ENCODE measurements around the gene PRRC1. TPM values are rescaled to one million over a fixed set of nuclear protein-coding genes. Genes with fewer than 3 reads are reported as not detected.
A peak's percentile ranks its signal among the peaks of the same experiment; 100 is the strongest.

The PRRC1 gene
- total RNA-seq, 4 donors from 2014 or later = 31.5 to 72.2 (median 44.7) TPM

DNA sequence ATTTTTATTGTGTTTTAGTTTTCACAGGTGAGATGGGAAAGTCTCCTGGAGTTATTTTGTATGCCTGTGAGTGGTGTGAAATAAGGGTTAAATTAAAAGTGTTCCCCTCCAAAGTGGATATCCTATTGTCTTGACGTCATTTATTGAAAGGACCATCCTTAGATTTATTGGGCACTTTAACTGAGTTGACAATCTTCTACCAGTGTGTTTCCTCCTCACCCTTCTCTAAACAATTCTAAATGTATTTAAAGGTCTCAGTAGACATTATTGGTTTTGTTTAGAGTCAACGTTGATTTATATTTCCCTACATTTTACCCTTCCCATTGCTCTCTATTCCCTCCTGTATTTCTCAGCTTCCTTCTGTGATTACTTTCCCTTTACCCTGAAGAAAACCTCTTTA, 40.8 kb downstream of the PRRC1 start:
- no peaks in the 10 kb centered on the region for H3K27me3 ChIP-seq
- peaks cover 0 to 23% (median 0%) of the 10 kb centered on the region in 3 donors for H3K36me3 ChIP-seq
- no peaks in the 10 kb centered on the region for H3K4me1 ChIP-seq
- no peak for TF ChIP-seq POLR2A (IDR thresholded peaks at IDR 0.05)
- no peak for TF ChIP-seq EP300 (IDR thresholded peaks at IDR 0.05)
- TF ChIP-seq, protein P1, sequence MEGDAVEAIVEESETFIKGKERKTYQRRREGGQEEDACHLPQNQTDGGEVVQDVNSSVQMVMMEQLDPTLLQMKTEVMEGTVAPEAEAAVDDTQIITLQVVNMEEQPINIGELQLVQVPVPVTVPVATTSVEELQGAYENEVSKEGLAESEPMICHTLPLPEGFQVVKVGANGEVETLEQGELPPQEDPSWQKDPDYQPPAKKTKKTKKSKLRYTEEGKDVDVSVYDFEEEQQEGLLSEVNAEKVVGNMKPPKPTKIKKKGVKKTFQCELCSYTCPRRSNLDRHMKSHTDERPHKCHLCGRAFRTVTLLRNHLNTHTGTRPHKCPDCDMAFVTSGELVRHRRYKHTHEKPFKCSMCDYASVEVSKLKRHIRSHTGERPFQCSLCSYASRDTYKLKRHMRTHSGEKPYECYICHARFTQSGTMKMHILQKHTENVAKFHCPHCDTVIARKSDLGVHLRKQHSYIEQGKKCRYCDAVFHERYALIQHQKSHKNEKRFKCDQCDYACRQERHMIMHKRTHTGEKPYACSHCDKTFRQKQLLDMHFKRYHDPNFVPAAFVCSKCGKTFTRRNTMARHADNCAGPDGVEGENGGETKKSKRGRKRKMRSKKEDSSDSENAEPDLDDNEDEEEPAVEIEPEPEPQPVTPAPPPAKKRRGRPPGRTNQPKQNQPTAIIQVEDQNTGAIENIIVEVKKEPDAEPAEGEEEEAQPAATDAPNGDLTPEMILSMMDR (IDR thresholded peaks at IDR 0.05) = no peak
- DNase-seq (ENCODE audit: low spot score in 2 of 2) = no peak
- no peaks in the 10 kb centered on the region for H3K9me3 ChIP-seq
- WGBS, 2 donors = 54 to 62% methylated on average over 2 of the region's 2 CpGs
- H3K4me3 ChIP-seq = no peak overlapping the region
- no peak overlapping the region for H3K27ac ChIP-seq

DNA sequence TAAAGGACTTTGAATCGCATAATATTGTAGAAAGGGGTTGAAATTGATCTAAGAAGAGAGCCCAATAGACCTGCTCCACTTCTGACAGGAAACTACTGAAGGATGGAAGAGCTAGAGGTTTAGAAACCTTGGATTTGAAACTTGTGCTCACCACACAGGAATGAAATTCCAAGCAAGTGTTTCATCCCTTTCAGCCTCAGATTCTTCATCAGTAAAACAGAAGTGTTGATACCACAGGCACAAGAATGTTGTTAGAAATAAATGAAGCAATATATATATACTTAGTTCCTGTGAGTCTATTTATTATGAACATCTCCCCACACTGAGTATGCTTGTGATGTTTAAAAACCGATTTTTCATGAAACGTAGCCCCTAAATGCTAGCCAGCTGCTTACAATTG, 43.8 kb downstream of the PRRC1 start:
- Histone ChIP-seq H3K27ac (no peak overlapping the region), H3K36me3 (peaks cover 0 to 4% (median 0%) of the 10 kb centered on the region in 3 donors), H3K4me3 (no peak overlapping the region), H3K27me3 (no peaks in the 10 kb centered on the region), H3K9me3 (no peaks in the 10 kb centered on the region), H3K4me1 (no peaks in the 10 kb centered on the region)
- 88 to 89% methylated on average over 3 of the region's 3 CpGs for WGBS, 2 donors
- TF ChIP-seq EP300 (IDR thresholded peaks at IDR 0.05) (no peak), POLR2A (IDR thresholded peaks at IDR 0.05) (no peak)
- TF ChIP-seq, protein P1 (IDR thresholded peaks at IDR 0.05) = no peak
- no peak for DNase-seq (ENCODE audit: low spot score in 2 of 2)

DNA sequence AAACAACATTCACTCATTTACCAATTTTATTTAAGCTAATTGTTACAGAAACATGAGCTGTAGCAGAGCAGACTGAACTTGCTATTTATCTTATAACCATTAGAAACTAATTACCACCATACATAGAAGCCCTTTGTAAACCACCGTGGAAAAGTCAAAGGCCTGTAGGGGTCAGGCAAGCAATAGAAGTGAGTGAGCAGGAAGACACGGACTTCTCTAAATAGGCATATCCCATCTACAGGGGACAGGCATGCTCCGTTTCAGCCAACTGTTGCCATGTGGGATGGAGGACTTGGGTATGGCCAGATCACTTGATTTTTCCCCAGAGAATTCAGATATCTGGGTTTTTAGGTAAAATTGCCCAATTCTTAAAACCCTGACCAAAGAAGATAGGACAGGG, 44.8 kb downstream of the PRRC1 start:
- DNase-seq (ENCODE audit: low spot score in 2 of 2) = peak in 1 of 2 donors; percentile 34
- no peak for TF ChIP-seq POLR2A (IDR thresholded peaks at IDR 0.05)
- TF ChIP-seq, protein P1 (IDR thresholded peaks at IDR 0.05) = peak in 4 of 5 experiments; percentile 11 to 50 (median 32)
- Histone ChIP-seq H3K4me3 (no peak overlapping the region), H3K36me3 (peaks cover 0 to 4% (median 0%) of the 10 kb centered on the region in 3 donors), H3K9me3 (no peaks in the 10 kb centered on the region), H3K27me3 (no peaks in the 10 kb centered on the region), H3K27ac (no peak overlapping the region), H3K4me1 (no peaks in the 10 kb centered on the region)
- WGBS, 2 donors = 6 to 8% methylated on average over 3 of the region's 3 CpGs

DNA sequence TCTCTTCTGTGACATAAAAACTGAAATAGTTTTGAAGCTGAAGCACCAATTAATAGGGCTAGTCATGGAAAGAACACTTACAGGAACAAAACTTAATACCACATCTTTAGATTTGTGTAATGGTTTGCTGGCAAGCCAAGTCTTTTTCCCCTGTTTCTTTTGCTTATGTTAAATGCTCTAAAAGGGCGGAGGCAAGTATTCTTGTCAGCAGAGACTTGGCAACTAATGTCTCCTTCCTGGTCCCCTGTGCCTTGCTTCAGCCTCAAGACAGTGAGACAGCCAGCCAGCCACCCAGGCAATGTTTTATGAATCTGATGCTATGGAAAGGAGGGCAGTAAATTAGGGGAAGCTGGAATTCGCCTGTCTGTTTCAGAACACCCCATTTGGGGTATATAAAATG, 45.7 kb downstream of the PRRC1 start:
- DNase-seq (ENCODE audit: low spot score in 2 of 2) = no peak
- TF ChIP-seq EP300 (IDR thresholded peaks at IDR 0.05) (no peak), POLR2A (IDR thresholded peaks at IDR 0.05) (no peak)
- TF ChIP-seq, protein P1 (IDR thresholded peaks at IDR 0.05) = no peak
- no peaks in the 10 kb centered on the region for H3K9me3 ChIP-seq
- H3K36me3 ChIP-seq = peaks cover 0 to 4% (median 0%) of the 10 kb centered on the region in 3 donors
- no peak overlapping the region for H3K27ac ChIP-seq
- 72 to 84% methylated on average over 2 of the region's 2 CpGs for WGBS, 2 donors
- no peak overlapping the region for H3K4me3 ChIP-seq
- no peaks in the 10 kb centered on the region for H3K27me3 ChIP-seq
- no peaks in the 10 kb centered on the region for H3K4me1 ChIP-seq

DNA sequence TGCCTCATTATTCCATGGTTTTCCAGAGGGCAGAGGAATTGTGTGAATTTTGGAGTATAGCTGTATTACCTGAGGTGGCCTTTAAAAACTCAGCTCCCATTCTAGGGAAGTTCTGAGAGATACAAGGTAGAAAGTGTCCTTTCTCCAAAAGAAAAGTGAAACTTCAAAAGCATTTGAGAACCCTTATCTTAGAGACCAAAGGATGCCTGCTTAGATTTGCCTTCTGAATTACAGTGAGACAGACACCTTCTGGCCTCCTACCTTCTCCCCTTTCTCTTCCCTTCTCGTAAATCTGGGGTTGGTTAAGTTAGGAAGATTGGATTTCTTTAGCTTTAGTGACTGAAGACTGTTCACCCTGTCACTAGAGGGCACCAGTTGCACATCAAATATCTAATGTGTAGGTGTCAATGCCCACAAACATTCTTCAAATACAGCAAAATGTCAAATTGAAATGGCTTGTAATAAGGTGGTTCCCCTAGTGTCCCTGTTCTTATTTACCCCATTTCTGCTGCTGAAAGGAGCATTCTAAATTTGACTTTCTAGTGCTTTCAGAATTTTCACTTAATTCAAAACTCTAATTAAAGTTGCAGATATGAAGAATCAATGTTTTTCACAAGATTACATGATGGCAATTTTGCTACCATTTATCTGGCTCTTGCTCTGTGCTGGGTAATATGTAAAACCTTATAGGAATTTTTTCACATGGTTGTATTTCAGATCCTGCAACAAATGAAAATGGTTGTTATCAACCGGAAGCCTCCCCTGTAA, 46.7 kb downstream of the PRRC1 start:
- TF ChIP-seq, protein P1 (IDR thresholded peaks at IDR 0.05) = peak; percentile 56 to 82 (median 59)
- TF ChIP-seq POLR2A (IDR thresholded peaks at IDR 0.05) (no peak), EP300 (IDR thresholded peaks at IDR 0.05) (no peak)
- no peaks in the 10 kb centered on the region for H3K27me3 ChIP-seq
- H3K36me3 ChIP-seq = no peaks in the 10 kb centered on the region
- H3K9me3 ChIP-seq = no peaks in the 10 kb centered on the region
- no peak overlapping the region for H3K27ac ChIP-seq
- 60 to 62% methylated on average over 2 of the region's 2 CpGs for WGBS, 2 donors
- DNase-seq (ENCODE audit: low spot score in 2 of 2) = peak in 1 of 2 donors; percentile 73
- H3K4me3 ChIP-seq = no peak overlapping the region
- H3K4me1 ChIP-seq = no peaks in the 10 kb centered on the region

Measured in tibial nerve (tissue), 4 donors.